NCI-H526 (cell line): ENCODE data around the gene CORO2B.

ENCODE experiments used
- DNase-seq, 2 experiments: peaks; one replicate each; lab custom pipeline; 2025; lab: John Stamatoyannopoulos, UW

CORO2B gene

DNA sequence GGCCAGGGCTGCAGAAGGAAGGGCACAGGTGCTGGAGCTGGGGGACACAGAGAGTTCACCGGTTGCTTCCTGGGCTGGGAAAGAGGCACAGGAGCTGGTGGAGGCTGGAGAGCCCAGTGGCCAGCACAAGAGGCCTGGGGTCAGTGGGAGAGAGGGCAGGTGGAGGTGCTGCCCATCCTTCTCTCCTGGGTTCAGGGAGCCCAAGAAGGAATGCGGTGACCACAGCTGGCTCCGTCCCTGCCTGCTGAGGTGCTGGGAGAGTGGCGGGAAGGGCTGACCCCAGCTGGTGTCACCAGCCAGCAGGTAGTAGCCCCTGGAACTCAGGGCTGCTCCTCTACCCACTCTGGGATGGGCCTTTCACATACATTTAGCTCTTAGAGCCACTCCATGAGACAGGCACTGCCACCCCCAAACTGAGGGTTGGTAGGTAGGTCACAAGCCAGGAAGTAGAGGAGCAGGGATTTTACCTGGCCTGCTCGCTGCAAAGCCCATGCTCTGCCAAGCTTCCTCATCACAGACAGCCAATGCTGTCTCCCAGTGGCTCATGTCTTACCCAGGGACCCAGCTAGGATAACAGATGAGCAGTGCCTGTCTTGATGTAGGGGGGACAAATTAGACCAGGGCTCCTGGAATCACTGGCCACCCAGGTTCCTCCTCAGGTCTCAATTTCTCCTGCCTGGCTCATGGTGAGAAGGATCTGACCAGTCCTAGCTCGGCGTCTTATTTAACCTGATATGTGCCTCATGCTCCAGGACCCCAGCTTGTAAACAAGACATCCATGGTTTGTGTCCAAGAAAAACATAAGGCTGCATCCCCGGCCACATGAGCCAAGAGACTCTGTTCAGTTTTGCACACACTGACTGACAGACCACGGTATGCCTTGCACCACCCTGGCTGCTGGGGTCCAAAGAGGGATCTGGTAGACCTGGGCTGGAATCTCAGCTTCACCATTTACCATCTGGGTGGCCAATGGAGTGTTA lies 119.2 kb downstream of the CORO2B start:
- no peak for DNase-seq

DNA sequence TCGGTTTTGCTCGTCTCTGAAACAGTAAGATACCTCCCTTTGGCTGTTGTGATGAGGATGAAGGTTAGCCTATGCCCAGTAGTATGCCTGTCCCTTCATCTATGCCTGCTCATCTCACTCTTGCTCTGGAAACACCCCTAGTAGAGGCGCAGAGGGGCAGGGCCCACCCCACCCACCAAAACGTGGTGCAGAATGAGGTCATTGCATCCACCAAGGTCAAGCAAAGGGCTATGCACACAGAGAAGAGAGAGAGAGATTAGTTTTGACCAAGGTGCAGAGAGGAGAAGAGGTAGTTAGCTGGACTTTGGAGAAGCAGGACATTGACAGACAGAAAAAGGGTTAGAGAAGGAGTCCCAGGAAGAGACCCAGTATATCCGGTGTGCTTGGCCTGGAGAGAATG lies 119.9 kb downstream of the CORO2B start:
- DNase-seq, result no peak

DNA sequence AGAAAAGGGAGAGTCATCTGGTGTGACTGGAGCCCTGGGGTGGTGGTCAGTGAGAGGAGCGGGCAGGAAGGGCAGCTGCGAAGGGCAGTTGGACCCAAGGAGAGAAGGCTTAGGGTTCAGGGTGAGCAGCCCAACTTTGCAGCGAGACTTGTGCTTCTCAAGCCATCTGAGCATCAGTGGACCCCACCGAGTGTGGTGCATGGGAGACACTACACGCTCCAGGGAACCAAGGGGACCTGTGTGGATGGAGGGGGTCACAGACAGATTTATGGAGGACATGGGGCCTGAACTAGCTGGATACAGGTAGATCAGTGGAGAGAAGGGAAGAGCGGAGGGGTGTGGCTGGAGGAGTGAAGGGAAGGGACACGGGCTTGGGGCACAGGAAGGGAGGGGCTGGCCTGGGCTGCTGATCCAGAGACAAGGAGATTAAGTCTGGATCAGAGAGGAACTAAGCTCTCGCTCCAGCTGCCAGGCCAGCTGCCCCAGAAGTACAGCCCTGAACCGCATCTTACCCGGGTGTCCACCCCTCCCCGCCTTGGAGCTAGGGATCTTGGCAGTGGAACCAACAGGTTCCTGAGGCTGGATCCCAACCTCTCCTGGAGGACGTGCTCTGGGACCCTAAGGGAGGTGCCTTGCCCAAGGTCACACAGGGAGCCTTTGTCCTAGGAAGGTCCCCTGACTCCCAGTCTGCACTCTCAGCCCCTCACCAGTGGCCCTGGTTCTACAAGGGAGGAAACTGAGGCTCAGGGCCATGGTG lies 120.5 kb downstream of the CORO2B start:
- DNase-seq, result no peak

DNA sequence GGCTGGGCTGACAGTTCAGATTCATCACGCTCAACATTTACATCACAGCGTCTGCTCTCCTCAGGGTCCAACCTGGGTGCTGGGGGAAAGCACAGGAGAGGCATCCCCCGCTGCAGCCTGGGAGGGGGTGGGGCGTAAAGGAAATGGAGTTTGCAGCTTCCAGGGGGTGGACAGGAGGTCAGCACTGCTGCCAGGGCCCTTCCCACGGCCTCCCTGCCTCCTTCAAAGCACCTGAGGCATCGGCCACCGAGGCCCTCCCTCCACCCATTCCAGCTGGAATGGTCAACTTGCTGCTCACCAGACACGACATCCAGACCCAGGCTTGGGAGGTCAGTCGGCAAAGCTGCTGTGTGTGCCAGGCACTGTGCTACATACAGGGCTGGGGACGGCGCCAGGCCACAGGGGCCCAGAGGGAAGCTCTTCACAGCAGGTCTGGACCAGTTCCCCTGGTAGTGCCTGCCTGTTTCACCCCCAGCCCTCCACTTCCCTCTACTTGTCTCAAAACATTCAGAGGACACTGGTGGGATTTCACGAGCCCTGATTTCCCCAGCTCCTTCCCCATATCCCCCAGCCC lies 121.2 kb downstream of the CORO2B start:
- DNase-seq, result no peak

- peak; percentile 14 to 56 for DNase-seq
These were observed 121.8 kb downstream of the CORO2B start for GRCh38 chr15:68700455-68701123.

DNA sequence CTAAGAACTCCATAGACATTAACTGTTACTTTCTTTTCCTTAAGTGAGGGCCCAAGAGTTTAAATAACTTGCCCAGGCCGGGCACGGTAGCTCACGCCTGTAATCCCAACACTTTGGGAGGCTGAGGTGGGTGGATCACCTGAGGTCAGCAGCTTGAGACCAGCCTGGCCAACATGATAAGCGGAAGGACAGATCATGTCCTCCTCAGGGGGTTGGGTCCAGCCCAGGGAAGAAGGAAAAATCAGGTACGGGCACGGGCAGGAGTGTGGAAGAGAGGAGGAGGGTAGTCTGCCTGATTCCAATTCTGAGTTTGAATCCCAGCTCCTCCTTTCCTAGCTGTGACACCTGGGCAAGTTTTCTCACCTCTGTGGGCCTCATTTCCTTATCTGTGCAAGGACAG lies 123.1 kb downstream of the CORO2B start:
- DNase-seq, result no peak

GRCh38 chr15:68704496-68705021 lies 125.8 kb downstream of the CORO2B start:
- DNase-seq, result no peak

DNA sequence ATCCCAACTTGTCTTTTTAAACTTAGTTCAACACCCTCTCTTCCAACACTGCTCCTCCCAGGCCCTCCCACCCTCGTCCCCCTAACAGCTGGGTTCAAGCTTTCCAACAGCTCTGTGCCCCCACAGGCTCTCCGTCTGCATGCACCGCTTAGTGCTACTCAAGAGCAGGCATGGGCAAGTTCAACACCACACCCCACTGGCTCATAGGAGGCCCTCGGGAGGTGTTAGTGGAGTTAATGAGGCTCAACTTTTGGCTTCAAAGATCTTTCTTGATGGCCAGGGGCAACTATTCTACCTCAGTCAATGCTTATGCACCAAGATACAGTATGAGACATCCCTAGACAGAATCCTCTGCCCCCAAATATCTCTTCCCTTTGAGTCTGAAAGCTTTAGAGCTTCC lies 127.5 kb downstream of the CORO2B start:
- no peak for DNase-seq

DNA sequence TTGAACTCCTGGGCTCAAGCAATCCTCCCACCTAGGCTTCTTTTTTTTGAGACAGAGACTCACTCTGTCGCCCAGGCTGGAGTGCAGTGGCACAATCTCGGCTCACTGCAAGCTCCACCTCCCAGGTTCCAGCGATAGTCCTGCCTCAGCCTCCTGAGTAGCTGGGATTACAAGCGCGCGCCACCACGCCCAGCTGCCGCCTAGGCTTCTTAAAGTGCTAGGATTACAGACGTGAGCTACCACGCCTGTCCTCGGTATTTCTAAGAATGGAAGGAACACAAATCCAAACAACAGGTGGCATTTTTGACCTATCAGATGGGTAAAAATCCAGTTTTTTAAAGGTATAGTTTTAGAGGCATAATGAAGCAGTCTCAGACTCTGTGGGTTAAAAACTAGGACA lies 128.1 kb downstream of the CORO2B start:
- no peak for DNase-seq

- no peak for DNase-seq
These were observed 128.6 kb downstream of the CORO2B start for GRCh38 chr15:68707386-68707785.

GRCh38 chr15:68709876-68710275 lies 131.1 kb downstream of the CORO2B start:
- no peak for DNase-seq

- DNase-seq, result no peak
These were observed 131.7 kb downstream of the CORO2B start for GRCh38 chr15:68710536-68710935.

- no peak for DNase-seq
These were observed 132.6 kb downstream of the CORO2B start for GRCh38 chr15:68711406-68711805.

DNA sequence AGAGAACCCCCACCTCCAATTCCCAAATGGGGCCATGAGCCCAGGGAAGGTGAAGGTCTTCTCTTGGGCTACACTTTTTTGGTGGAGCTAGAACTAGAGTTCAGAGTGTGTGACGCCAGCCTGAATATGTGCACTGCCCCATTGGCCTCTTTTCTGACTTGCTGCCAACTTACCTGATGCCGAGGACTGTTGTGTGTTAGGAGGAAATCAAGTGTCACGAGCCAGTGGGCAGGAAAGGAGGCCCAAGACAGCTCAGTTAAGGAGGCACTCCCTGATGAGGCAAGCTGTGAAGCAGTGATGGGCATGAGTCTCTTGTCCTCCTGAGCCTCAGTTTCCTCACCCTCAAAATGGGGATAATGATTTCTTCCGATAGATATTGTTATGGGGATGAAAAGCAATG lies 134.1 kb downstream of the CORO2B start:
- no peak for DNase-seq

GRCh38 chr15:68713874-68714273 lies 135.1 kb downstream of the CORO2B start:
- DNase-seq, result no peak

GRCh38 chr15:68715111-68715510 lies 136.3 kb downstream of the CORO2B start:
- no peak for DNase-seq

GRCh38 chr15:68717951-68718350 lies 139.2 kb downstream of the CORO2B start:
- DNase-seq, result no peak

DNA sequence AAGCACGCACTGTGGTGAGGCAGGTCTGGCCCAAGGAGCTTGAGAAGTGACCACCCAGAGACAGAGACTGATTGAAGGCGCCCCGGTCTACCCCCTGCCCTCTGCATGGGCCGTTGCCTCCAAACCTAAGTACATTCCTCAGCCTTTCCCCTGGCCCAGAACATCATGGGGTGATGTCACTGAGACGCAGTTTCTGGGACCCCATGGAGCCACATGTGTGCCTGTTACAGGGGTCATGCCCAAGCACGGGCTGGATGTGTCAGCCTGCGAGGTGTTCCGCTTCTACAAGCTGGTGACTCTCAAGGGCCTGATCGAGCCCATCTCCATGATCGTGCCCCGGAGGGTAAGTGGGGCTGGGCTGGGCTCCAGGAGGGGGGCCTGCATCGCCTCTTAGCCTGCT lies 139.7 kb downstream of the CORO2B start:
- DNase-seq, result no peak

DNA sequence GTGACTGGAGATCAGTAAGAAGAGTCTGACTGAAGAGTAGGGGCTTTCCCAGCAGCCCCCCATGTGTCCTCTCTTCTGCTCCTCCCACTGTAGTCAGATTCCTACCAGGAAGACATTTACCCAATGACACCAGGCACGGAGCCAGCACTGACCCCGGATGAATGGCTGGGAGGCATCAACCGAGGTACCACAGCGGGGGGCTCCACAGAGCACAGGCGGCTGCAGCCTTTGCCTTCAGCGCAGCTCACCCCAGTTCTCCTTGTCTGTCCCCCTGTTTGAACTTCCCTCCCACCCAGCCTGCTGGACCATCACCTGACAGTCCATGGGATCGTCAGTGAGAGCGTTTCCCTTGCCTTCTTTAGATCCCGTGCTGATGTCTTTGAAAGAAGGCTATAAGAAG lies 140.3 kb downstream of the CORO2B start:
- DNase-seq, result no peak

- DNase-seq, result no peak
These were observed 140.9 kb downstream of the CORO2B start for GRCh38 chr15:68719672-68720071.

DNA sequence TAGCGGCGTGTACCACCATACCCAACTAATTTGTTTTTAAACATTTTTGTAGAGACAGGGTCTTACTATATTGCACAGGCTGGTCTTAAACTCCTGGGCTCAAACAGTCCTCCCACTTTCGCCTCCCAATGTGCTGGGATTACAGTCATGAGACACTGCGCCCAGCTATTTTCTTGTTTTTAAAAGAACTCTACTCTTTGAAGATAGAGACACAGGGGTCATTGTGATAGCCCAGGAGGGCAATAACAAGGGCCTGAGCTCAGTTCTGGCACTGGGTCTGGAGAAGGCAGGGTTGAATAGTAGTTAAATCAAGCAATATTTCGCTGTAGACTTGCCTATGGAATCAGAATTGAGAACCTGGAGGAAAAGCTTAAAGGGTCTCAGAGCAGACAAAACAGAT lies 143.1 kb downstream of the CORO2B start:
- no peak for DNase-seq

- no peak for DNase-seq
These were observed 146.9 kb downstream of the CORO2B start for GRCh38 chr15:68725736-68726135.
